ENCODE data around the gene SELL.
"Not testable (repeated sequence)": the region's sequence is repeated elsewhere in the genome, so short reads cannot be mapped to it uniquely, and the experiment has no call there.

The SELL gene

DNA sequence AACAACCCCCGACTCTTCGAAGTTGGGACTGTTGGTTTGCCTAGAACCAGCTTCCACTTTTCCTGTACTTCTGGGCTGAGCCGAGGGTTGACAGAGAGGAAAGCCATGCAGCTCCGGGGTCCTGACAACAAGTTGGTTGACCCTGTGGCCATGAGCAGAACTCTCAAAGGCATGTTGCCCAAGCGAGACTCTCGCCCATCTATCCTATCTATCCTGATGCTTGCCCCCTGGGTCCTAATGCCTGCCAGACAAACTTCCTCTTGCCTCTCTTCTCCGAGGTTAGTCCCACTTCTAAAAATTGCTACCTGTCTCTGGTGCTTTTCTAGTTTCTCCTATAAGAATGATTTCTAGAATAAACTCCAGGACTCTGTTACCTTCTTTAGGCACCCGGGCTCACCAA, 48.7 kb downstream of the SELL start:
- DNase-seq = not testable (repeated sequence)

- not testable (repeated sequence) for DNase-seq
These were observed 50.4 kb downstream of the SELL start for GRCh38 chr1:169661066-169661465.

GRCh38 chr1:169658777-169659176, 52.6 kb downstream of the SELL start:
- not testable (repeated sequence) for DNase-seq

- no peak for DNase-seq
These were observed 57.5 kb downstream of the SELL start for GRCh38 chr1:169653873-169654272.

GRCh38 chr1:169651035-169651434, 60.4 kb downstream of the SELL start:
- no peak for DNase-seq

GRCh38 chr1:169650551-169650950, 60.9 kb downstream of the SELL start:
- DNase-seq = no peak

GRCh38 chr1:169648709-169649108, 62.7 kb downstream of the SELL start:
- no peak for DNase-seq

DNA sequence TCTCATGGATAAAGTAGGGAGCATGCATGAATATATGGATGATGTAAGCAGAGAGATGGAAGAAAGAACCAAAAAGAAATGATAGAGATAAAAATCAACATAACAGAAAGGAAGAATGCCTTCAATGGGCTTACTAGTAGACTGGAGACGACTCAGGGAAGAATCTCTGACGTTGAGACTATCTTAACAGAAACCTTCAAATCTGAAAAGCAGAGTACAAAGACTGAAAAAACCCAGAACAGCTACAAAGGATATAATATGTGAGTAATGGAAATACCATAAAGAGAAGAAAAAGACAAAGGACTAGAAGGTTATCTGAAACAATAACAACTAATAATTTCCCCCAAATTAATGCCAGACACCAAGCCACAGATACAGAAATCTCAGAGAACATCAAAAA, 63.2 kb downstream of the SELL start:
- DNase-seq = no peak

DNA sequence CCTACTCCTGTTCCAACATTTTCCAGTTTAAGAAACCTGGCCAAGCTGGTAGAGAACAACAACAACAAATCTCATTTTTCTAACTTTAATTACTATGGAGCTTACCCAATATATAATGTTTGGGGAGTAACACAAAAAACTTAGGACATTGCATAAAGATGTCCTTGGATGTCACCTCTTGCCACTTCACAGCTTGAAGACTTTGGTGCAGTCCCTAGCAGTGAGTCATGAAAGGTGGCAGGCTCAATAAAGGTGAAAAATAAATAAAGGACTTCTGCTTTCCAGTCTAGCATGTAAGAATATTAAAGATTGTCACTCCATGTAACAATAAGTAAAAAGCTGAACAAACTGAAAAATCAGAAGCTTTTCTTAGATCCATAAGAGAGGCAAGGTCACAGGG, 63.9 kb downstream of the SELL start:
- DNase-seq = no peak

GRCh38 chr1:169644297-169644696, 67.1 kb downstream of the SELL start:
- DNase-seq = no peak
